Activated CD4-positive, alpha-beta T cell treated with anti-CD3 and anti-CD28 coated beads for 36 hours (primary cell): Measurements from ENCODE around the gene GGT5. TPM values are rescaled to one million over a fixed set of nuclear protein-coding genes. Genes with fewer than 3 reads are reported as not detected.
"Not testable (repeated sequence)": the region's sequence is repeated elsewhere in the genome, so short reads cannot be mapped to it uniquely, and the experiment has no call there.

Experiments
- ATAC-seq: fragments of 200-7000 bp; cut with Tn5 transposase; one replicate; pipeline ENCODE4 v1.10.0; 2021; ENCODE audit warnings: mild to moderate bottlenecking, moderate library complexity
- CTCF ChIA-PET: fragments of 350-600 bp; sonication (Branson Sonifier 250); formaldehyde crosslinking; loops from one replicate; lab custom pipeline; 2021; ENCODE audit warnings: antibody characterized with exemption; lab: Charles Lee
- POLR2A ChIA-PET: fragments of 350-600 bp; sonication (Branson Sonifier 250); formaldehyde crosslinking; loops from one replicate; lab custom pipeline; 2021; ENCODE audit warnings: antibody characterized with exemption, inconsistent platforms; lab: Charles Lee
- DNase-seq: peaks from one replicate; pipeline ENCODE4 v3.0.0-alpha.2; 2020
- H3K27ac Mint-ChIP-seq: one replicate; pipeline ENCODE4 v1.8.0; 2021; ENCODE audit warnings: mixed read lengths
- H3K27me3 Mint-ChIP-seq: one replicate; pipeline ENCODE4 v1.8.0; 2021; ENCODE audit warnings: mixed read lengths
- H3K36me3 Mint-ChIP-seq: one replicate; pipeline ENCODE4 v1.8.0; 2021; ENCODE audit warnings: low read depth, mixed read lengths
- H3K4me1 Mint-ChIP-seq: one replicate; pipeline ENCODE4 v1.8.0; 2021; ENCODE audit warnings: mixed read lengths
- H3K4me3 Mint-ChIP-seq: one replicate; pipeline ENCODE4 v1.8.0; 2021; ENCODE audit warnings: mild to moderate bottlenecking, moderate library complexity, mixed read lengths
- H3K9me3 Mint-ChIP-seq: one replicate; pipeline ENCODE4 v1.8.0; 2021; ENCODE audit warnings: low read depth, mixed read lengths
- intact Hi-C, 2 experiments: fragments of 100-400 bp; cut with DNase I in 1 of 2; cut with micrococcal nuclease in 1 of 2; formaldehyde crosslinking; loops; one replicate each; pipeline versions ENCODE4 v1.14.2 to v1.15.1; 2022 to 2024; cut with DNase I, micrococcal nuclease
- total RNA-seq, 2 experiments: library from RNA; stranded (reverse); gene quantifications; one replicate each; pipeline ENCODE4 v1.2.3, GENCODE V29; 2021

The GGT5 gene
- total RNA-seq, 2 experiments from 2014 or later, result 0.04 TPM; not detected in 1

- DNase-seq, result no peak
- no peak for ATAC-seq
- ChIA-PET CTCF (interaction anchor here (1.4 kb wide), 1 partner anchor 48 kb away, joined by 4 read pairs; no protein-coding TSS in a partner anchor), POLR2A (no interaction called here)
- H3K9me3 Mint-ChIP-seq, result no peaks in the 10 kb centered on the region
- no peaks in the 10 kb centered on the region for H3K4me1 Mint-ChIP-seq
- H3K36me3 Mint-ChIP-seq, result no peaks in the 10 kb centered on the region
- no peaks in the 10 kb centered on the region for H3K27me3 Mint-ChIP-seq
- no peak overlapping the region for H3K27ac Mint-ChIP-seq
- intact Hi-C loops, result loop anchor here in 1 of 2 experiments (10.0 kb wide), 2 partner anchors 241 to 341 kb away; partner anchors contain the start of gene ADORA2A
- H3K4me3 Mint-ChIP-seq, result no peak overlapping the region
Observed at GRCh38 chr22:24183321-24184031, 61.4 kb downstream of the GGT5 start.

GRCh38 chr22:24182900-24183246, 62.0 kb downstream of the GGT5 start:
- intact Hi-C loops, result loop anchor here in 1 of 2 experiments (10.0 kb wide), 2 partner anchors 242 to 342 kb away; partner anchors contain the start of gene ADORA2A
- H3K4me1 Mint-ChIP-seq, DNase-seq, POLR2A ChIA-PET, H3K36me3 Mint-ChIP-seq, H3K27ac Mint-ChIP-seq, H3K9me3 Mint-ChIP-seq, ATAC-seq, H3K27me3 Mint-ChIP-seq, H3K4me3 Mint-ChIP-seq: not testable (repeated sequence)
- CTCF ChIA-PET, result interaction anchor here (0.7 kb wide), 1 partner anchor 89 kb away, joined by 3 read pairs; no protein-coding TSS in a partner anchor

GRCh38 chr22:24181996-24182899, 62.6 kb downstream of the GGT5 start:
- Mint-ChIP-seq H3K27ac (no peak overlapping the region), H3K4me1 (no peaks in the 10 kb centered on the region), H3K9me3 (no peaks in the 10 kb centered on the region), H3K4me3 (no peak overlapping the region), H3K36me3 (no peaks in the 10 kb centered on the region), H3K27me3 (no peaks in the 10 kb centered on the region)
- peak; percentile 29 for DNase-seq
- ATAC-seq, result no peak
- POLR2A ChIA-PET, result no interaction called here
- CTCF ChIA-PET, result interaction anchor here (0.7 kb wide), 1 partner anchor 90 kb away, joined by 3 read pairs; no protein-coding TSS in a partner anchor
- intact Hi-C loops, result loop anchor here in 1 of 2 experiments (10.0 kb wide), 2 partner anchors 243 to 343 kb away; partner anchors contain the start of gene ADORA2A

GRCh38 chr22:24181088-24181995, 63.5 kb downstream of the GGT5 start, which contains the start of gene SUSD2:
SUSD2 (plus strand) TSS chr22:24181487; CDS start chr22:24181520, 33 bp downstream.
- CTCF ChIA-PET, result interaction anchor here (1.0 kb wide), 1 partner anchor 12 kb away, joined by 3 read pairs; no protein-coding TSS in a partner anchor

GRCh38 chr22:24180316-24181087, 64.4 kb downstream of the GGT5 start:
- no peaks in the 10 kb centered on the region for H3K36me3 Mint-ChIP-seq
- POLR2A ChIA-PET, result no interaction called here
- DNase-seq (no peak), ATAC-seq (no peak)
- H3K4me1 Mint-ChIP-seq, result no peaks in the 10 kb centered on the region
- H3K9me3 Mint-ChIP-seq, result no peaks in the 10 kb centered on the region
- H3K27ac Mint-ChIP-seq, result no peak overlapping the region
- no peaks in the 10 kb centered on the region for H3K27me3 Mint-ChIP-seq
- no peak overlapping the region for H3K4me3 Mint-ChIP-seq
- CTCF ChIA-PET, result interaction anchor here (0.7 to 1.0 kb wide), 2 partner anchors 11 to 117 kb away, joined by 3 read pairs; no protein-coding TSS in a partner anchor
- intact Hi-C loops, result loop anchor here in 1 of 2 experiments (10.0 kb wide), 2 partner anchors 244 to 344 kb away; partner anchors contain the start of gene ADORA2A

More at GRCh38 chr22:24181088-24181995, 63.5 kb downstream of the GGT5 start, which contains the start of gene SUSD2:
- Mint-ChIP-seq H3K9me3 (no peaks in the 10 kb centered on the region), H3K36me3 (no peaks in the 10 kb centered on the region), H3K27ac (no peak within 1 kb of the TSS), H3K4me1 (no peaks in the 10 kb centered on the region), H3K27me3 (no peaks in the 10 kb centered on the region), H3K4me3 (no peak within 1 kb of the TSS)
- no peak for DNase-seq
- POLR2A ChIA-PET, result no interaction called here
- intact Hi-C loops, result loop anchor here in 1 of 2 experiments (10.0 kb wide), 2 partner anchors 243 to 343 kb away; partner anchors contain the start of gene ADORA2A
- no peak for ATAC-seq

- ChIA-PET POLR2A (no interaction called here), CTCF (interaction anchor here (0.6 to 1.0 kb wide), 3 partner anchors 9 to 117 kb away, joined by 3 read pairs; no protein-coding TSS in a partner anchor)
- DNase-seq (no peak), ATAC-seq (no peak)
- no peaks in the 10 kb centered on the region for H3K36me3 Mint-ChIP-seq
- H3K27me3 Mint-ChIP-seq, result no peaks in the 10 kb centered on the region
- intact Hi-C loops, result loop anchor here (10.0 kb wide), 3 partner anchors 225 to 345 kb away; partner anchors contain the start of gene ADORA2A (in 1 of the 2)
- no peak overlapping the region for H3K27ac Mint-ChIP-seq
- no peak overlapping the region for H3K4me3 Mint-ChIP-seq
- no peaks in the 10 kb centered on the region for H3K9me3 Mint-ChIP-seq
- no peaks in the 10 kb centered on the region for H3K4me1 Mint-ChIP-seq
Observed at GRCh38 chr22:24179478-24180210, 65.2 kb downstream of the GGT5 start.

- peaks cover 2% of the 10 kb centered on the region for H3K36me3 Mint-ChIP-seq
Observed at GRCh38 chr22:24178502-24179440, 66.1 kb downstream of the GGT5 start.

GRCh38 chr22:24178021-24178431, 66.9 kb downstream of the GGT5 start:
- no peak for ATAC-seq
- no peak for DNase-seq
- no peaks in the 10 kb centered on the region for H3K9me3 Mint-ChIP-seq
- CTCF ChIA-PET, result interaction anchor here (0.6 to 1.7 kb wide), 3 partner anchors 21 to 38 kb away, joined by 3 to 5 read pairs (median 3); no protein-coding TSS in a partner anchor
- no peak overlapping the region for H3K4me3 Mint-ChIP-seq
- POLR2A ChIA-PET, result no interaction called here
- H3K36me3 Mint-ChIP-seq, result peaks cover 5% of the 10 kb centered on the region
- no peak overlapping the region for H3K27ac Mint-ChIP-seq
- intact Hi-C loops, result loop anchor here in 1 of 2 experiments (10.0 kb wide), 1 partner anchor 223 kb away; no protein-coding TSS in a partner anchor
- no peaks in the 10 kb centered on the region for H3K4me1 Mint-ChIP-seq
- no peaks in the 10 kb centered on the region for H3K27me3 Mint-ChIP-seq

More at GRCh38 chr22:24178502-24179440, 66.1 kb downstream of the GGT5 start:
- ATAC-seq, result no peak
- Mint-ChIP-seq H3K27ac (no peak overlapping the region), H3K27me3 (no peaks in the 10 kb centered on the region), H3K9me3 (no peaks in the 10 kb centered on the region), H3K4me1 (no peaks in the 10 kb centered on the region), H3K4me3 (no peak overlapping the region)
- DNase-seq, result no peak
- intact Hi-C loops, result loop anchor here in 1 of 2 experiments (10.0 kb wide), 1 partner anchor 224 kb away; no protein-coding TSS in a partner anchor
- ChIA-PET CTCF (interaction anchor here (0.6 to 1.1 kb wide), 5 partner anchors 8 to 38 kb away, joined by 3 read pairs; no protein-coding TSS in a partner anchor), POLR2A (interaction anchor here (0.6 kb wide), 1 partner anchor 408 kb away, joined by 4 read pairs; no protein-coding TSS in a partner anchor)
